Tongue (tissue), 2 donors: ENCODE results near the gene CTXN1. TPM values are rescaled to one million over a fixed set of nuclear protein-coding genes. Genes with fewer than 3 reads are reported as not detected.
A peak's percentile ranks its signal among the peaks of the same experiment; 100 is the strongest.
"Not testable (repeated sequence)": the region's sequence is repeated elsewhere in the genome, so short reads cannot be mapped to it uniquely, and the experiment has no call there.

Source experiments
- DNase-seq: peaks from one replicate; pipeline ENCODE4 v3.0.0-alpha.2; 2015
- total RNA-seq: library from RNA; depleted of rRNA; stranded (reverse); fragments of >200 nt; gene quantifications from one replicate; pipeline ENCODE4 v1.2.3, GENCODE V29; 2014

The CTXN1 gene
- total RNA-seq = 0.31 TPM

- peak; percentile 74 for DNase-seq
Observed at GRCh38 chr19:7926021-7926726, at the start of gene CTXN1. Gene CTXN1, minus strand, starts transcription at chr19:7926135. Its CDS starts 597 bp downstream, at chr19:7925538.

GRCh38 chr19:7975037-7975436, 49.1 kb upstream of the CTXN1 start:
- no peak for DNase-seq

- DNase-seq = no peak
Observed at GRCh38 chr19:7973883-7974282, 47.9 kb upstream of the CTXN1 start.

- DNase-seq = no peak
Observed at GRCh38 chr19:7971553-7972520, 45.9 kb upstream of the CTXN1 start.

GRCh38 chr19:7970716-7971448, 44.9 kb upstream of the CTXN1 start:
- DNase-seq = peak; percentile 49

GRCh38 chr19:7969555-7969939, 43.6 kb upstream of the CTXN1 start:
- DNase-seq = no peak

GRCh38 chr19:7968796-7969554, 43.0 kb upstream of the CTXN1 start:
- no peak for DNase-seq

- DNase-seq = no peak
Observed at GRCh38 chr19:7968008-7968795, 42.3 kb upstream of the CTXN1 start.

- no peak for DNase-seq
Observed at GRCh38 chr19:7965921-7966665, 40.2 kb upstream of the CTXN1 start.

GRCh38 chr19:7965259-7965841, 39.4 kb upstream of the CTXN1 start:
- no peak for DNase-seq

GRCh38 chr19:7963566-7963965, 37.6 kb upstream of the CTXN1 start:
- no peak for DNase-seq

GRCh38 chr19:7962644-7963268, 36.8 kb upstream of the CTXN1 start:
- DNase-seq = no peak

GRCh38 chr19:7961920-7962626, 36.1 kb upstream of the CTXN1 start:
- no peak for DNase-seq

GRCh38 chr19:7961082-7961481, 35.1 kb upstream of the CTXN1 start:
- not testable (repeated sequence) for DNase-seq

- DNase-seq = no peak
Observed at GRCh38 chr19:7959211-7959610, 33.3 kb upstream of the CTXN1 start.

- DNase-seq = no peak
Observed at GRCh38 chr19:7955696-7956095, 29.8 kb upstream of the CTXN1 start.

- DNase-seq = no peak
Observed at GRCh38 chr19:7953576-7953975, 27.6 kb upstream of the CTXN1 start.

- no peak for DNase-seq
Observed at GRCh38 chr19:7953060-7953459, 27.1 kb upstream of the CTXN1 start.

GRCh38 chr19:7947939-7948338, 22.0 kb upstream of the CTXN1 start:
- DNase-seq = no peak
